HepG2 (cell line): ENCODE results near the gene ADIRF. TPM values are rescaled to one million over a fixed set of nuclear protein-coding genes. Genes with fewer than 3 reads are reported as not detected.
A peak's percentile ranks its signal among the peaks of the same experiment; 100 is the strongest.

ENCODE experiments used
- ATAC-seq: fragments of 200-7000 bp; cut with Tn5 transposase; 3 replicates; pipeline ENCODE4 v1.9.1; 2020; ENCODE audit warnings: mild to moderate bottlenecking, moderate library complexity
- BruUV-seq: library from RNA; stranded (reverse); fragments of 400-500 nt; replicated peaks from 2 replicates; lab custom pipeline; 2021; lab: Mats Ljungman, UMichigan
- CTCF ChIA-PET: fragments of 300-600 bp; formaldehyde crosslinking; extraction: SDS; loops from one replicate; lab custom pipeline; 2021; ENCODE audit warnings: low total read pairs, inconsistent platforms, low intra/inter-chr PET ratio; lab: Yijun Ruan, JAX
- POLR2A ChIA-PET: fragments of 350-600 bp; sonication (Branson Sonifier 250); formaldehyde crosslinking; loops from one replicate; lab custom pipeline; 2020; ENCODE audit warnings: antibody characterized with exemption, inconsistent platforms; lab: Yijun Ruan, JAX
- DNase-seq: peaks from one replicate; pipeline ENCODE4 v3.0.0-alpha.2; 2015; ENCODE audit warnings: low spot score
- FAIRE-seq: peaks from 3 replicates; lab custom pipeline; 2011; peaks lifted over from hg19 to GRCh38; lab: Jason Lieb, UNC
- H2AFZ ChIP-seq: one replicate; pipeline ENCODE4 v1.6.1; 2011; ENCODE audit warnings: low read length, inconsistent platforms
- H3K27ac ChIP-seq: fragments of 300-600 bp; 3 replicates; pipeline ENCODE4 v1.8.0; 2011; ENCODE audit warnings: mixed run types, mild to moderate bottlenecking, mixed read lengths, low read length, inconsistent platforms; ENCODE audit not compliant: insufficient read depth; ENCODE audit errors: extremely low read length
- H3K27me3 ChIP-seq, 2 experiments: fragments of 200-600 bp in 1 of 2; 2 replicates in 1 of 2; 3 replicates in 1 of 2; pipeline versions ENCODE4 v1.6.0 to v1.8.0; 2011; ENCODE audit warnings: low read length in 2 of 2, mild to moderate bottlenecking in 2 of 2, moderate library complexity in 2 of 2, inconsistent platforms in 1 of 2; ENCODE audit not compliant: insufficient read depth in 2 of 2, control insufficient read depth in 1 of 2
- H3K36me3 ChIP-seq, 2 experiments: fragments of 200-600 bp in 1 of 2; replicated peaks in 1 of 2; 2 replicates in 1 of 2; 3 replicates in 1 of 2; pipeline versions ENCODE4 v1.5.1 to v1.8.0; 2011; ENCODE audit warnings: low read length in 2 of 2, inconsistent platforms in 1 of 2; ENCODE audit not compliant: insufficient read depth in 2 of 2, control insufficient read depth in 1 of 2
- H3K4me1 ChIP-seq: 2 replicates; pipeline ENCODE4 v1.5.1; 2012; ENCODE audit warnings: low read length, inconsistent platforms; ENCODE audit not compliant: insufficient read depth
- H3K4me2 ChIP-seq: 2 replicates; pipeline ENCODE4 v1.6.0; 2011; ENCODE audit warnings: low read depth, low read length, inconsistent platforms
- H3K4me3 ChIP-seq, 3 experiments: fragments of 200-600 bp in 1 of 3; sonication (generic), shearing (Covaris generic) in 1 of 3; replicated peaks in 1 of 3; 2 replicates each; pipeline ENCODE4 v1.5.1; 2011 to 2016; ENCODE audit warnings: low read length in 3 of 3, inconsistent platforms in 2 of 3, low read depth in 2 of 3, mild to moderate bottlenecking in 2 of 3, control low read depth in 1 of 3, mixed read lengths in 1 of 3; ENCODE audit not compliant: insufficient read depth in 1 of 3
- H3K79me2 ChIP-seq: one replicate; pipeline ENCODE4 v1.6.1; 2011; ENCODE audit warnings: low read length, inconsistent platforms; ENCODE audit not compliant: insufficient read depth
- H3K9ac ChIP-seq: 2 replicates; pipeline ENCODE4 v1.6.0; 2011; ENCODE audit warnings: mild to moderate bottlenecking, low read depth, low read length, inconsistent platforms; ENCODE audit not compliant: insufficient read depth
- H3K9me3 ChIP-seq: 2 replicates; pipeline ENCODE4 v1.5.1; 2012; ENCODE audit warnings: mild to moderate bottlenecking, low read length
- H4K20me1 ChIP-seq: 2 replicates; pipeline ENCODE4 v1.6.0; 2011; ENCODE audit warnings: inconsistent platforms, mild to moderate bottlenecking, low read length, moderate library complexity; ENCODE audit not compliant: insufficient read depth
- CEBPB ChIP-seq: IDR thresholded peaks from 2 replicates; pipeline ENCODE4 v1.6.1; 2011; ENCODE audit warnings: low read depth, low read length, improper control_type of control experiment, borderline replicate concordance
- DBP ChIP-seq: sonication (generic); formaldehyde crosslinking; IDR thresholded peaks from 2 replicates; pipeline ENCODE4 v1.4.0; 2020; ENCODE audit warnings: missing genetic modification reagents; ENCODE audit errors: not compliant biosample characterization
- FOSL2 ChIP-seq: sonication (generic); formaldehyde crosslinking; IDR thresholded peaks from 2 replicates; pipeline ENCODE4 v1.4.0; 2020; ENCODE audit warnings: missing genetic modification reagents
- HES4 ChIP-seq: sonication (generic); formaldehyde crosslinking; IDR thresholded peaks from 2 replicates; pipeline ENCODE4 v1.9.0; 2021; ENCODE audit warnings: mild to moderate bottlenecking, missing genetic modification reagents, borderline replicate concordance
- HNRNPLL ChIP-seq: fragments of 200-400 bp; formaldehyde crosslinking; IDR thresholded peaks from 2 replicates; pipeline ENCODE4 v1.6.1; 2017; ENCODE audit warnings: mild to moderate bottlenecking, low read depth, low read length; ENCODE audit not compliant: poor library complexity, severe bottlenecking
- PATZ1 ChIP-seq: sonication (generic); formaldehyde crosslinking; IDR thresholded peaks from 2 replicates; pipeline ENCODE4 v1.4.0; 2020; ENCODE audit warnings: missing genetic modification reagents
- RBM39 ChIP-seq: fragments of 200-400 bp; formaldehyde crosslinking; IDR thresholded peaks from one replicate; pipeline ENCODE4 v1.6.1; 2018; ENCODE audit warnings: antibody characterized with exemption, mild to moderate bottlenecking, low read depth, low read length; ENCODE audit not compliant: poor library complexity, severe bottlenecking
- SSRP1 ChIP-seq: IDR thresholded peaks from 2 replicates; pipeline ENCODE4 v1.6.1; 2016; ENCODE audit warnings: control low read depth
- TBP ChIP-seq: sonication (generic); formaldehyde crosslinking; IDR thresholded peaks from 2 replicates; pipeline ENCODE4 v1.5.0; 2020; ENCODE audit warnings: missing genetic modification reagents
- TOPORS ChIP-seq: sonication (generic); formaldehyde crosslinking; IDR thresholded peaks from 2 replicates; pipeline ENCODE4 v1.8.0; 2023; ENCODE audit warnings: mild to moderate bottlenecking, missing genetic modification reagents
- ZGPAT ChIP-seq: IDR thresholded peaks from 2 replicates; pipeline ENCODE4 v1.6.1; 2016; ENCODE audit warnings: mild to moderate bottlenecking
- ZNF121 ChIP-seq: sonication (generic); formaldehyde crosslinking; IDR thresholded peaks from 2 replicates; pipeline ENCODE4 v1.5.0; 2020; ENCODE audit warnings: mild to moderate bottlenecking, missing genetic modification reagents
- ZNF225 ChIP-seq: sonication (generic); formaldehyde crosslinking; IDR thresholded peaks from 2 replicates; pipeline ENCODE4 v1.4.0; 2020; ENCODE audit warnings: mild to moderate bottlenecking, missing genetic modification reagents
- ZNF484 ChIP-seq: sonication (generic); formaldehyde crosslinking; IDR thresholded peaks from 2 replicates; pipeline ENCODE4 v1.5.1; 2020; ENCODE audit warnings: mild to moderate bottlenecking, low read depth, missing genetic modification reagents, borderline replicate concordance
- WGBS: methylation state at CpG from one replicate; pipeline ENCODE4 v1.1.6; 2017; ENCODE audit warnings: low lambda C conversion rate; 5-methylcytosine and 5-hydroxymethylcytosine counted together
- in situ Hi-C: cut with HindIII; loops from 2 replicates; pipeline ENCODE4 v1.10.0; 2017; ENCODE audit warnings: low pct_unique_long_range_greater_than_20kb; ENCODE audit not compliant: extremely low pct_ligation_motif_present
- intact Hi-C: fragments of 100-400 bp; cut with micrococcal nuclease; formaldehyde crosslinking; loops from one replicate; pipeline ENCODE4 v1.10.0; 2022; ENCODE audit not compliant: unreplicated experiment
- polyA plus RNA-seq, 8 experiments: library from polyadenylated mRNA; depleted of rRNA in 3 of 8; stranded (reverse) in 7 of 8; unstranded in 1 of 8; fragments of >200 nt; fragmentation: Illumina TruSeq in 4 of 8; extraction: Trizol in 4 of 8; gene quantifications; 2 replicates each; pipeline versions ENCODE4 v1.2.1 to v1.2.3, GENCODE V29; 2011 to 2016; ENCODE audit warnings: low read depth in 4 of 8, missing spikeins in 1 of 8, mixed read lengths in 1 of 8; ENCODE audit not compliant: insufficient read depth in 1 of 8
- total RNA-seq, 5 experiments: library from RNA; depleted of rRNA; stranded (reverse); fragments of >200 nt; fragmentation: Illumina TruSeq; extraction: Trizol; gene quantifications; 2 replicates each; pipeline ENCODE4 v1.2.3, GENCODE V29; 2016; ENCODE audit warnings: low read depth in 1 of 5

The ADIRF gene
- total and polyA plus RNA-seq, 2 of the 13 experiments (the other 11 are each of a cell fraction or from before 2014, with no cell fraction given) = 0.13 to 0.40 TPM

GRCh38 chr10:86958901-86959736 lies 9.2 kb upstream of the ADIRF start (continued):
- TF ChIP-seq PATZ1 (CRISPR knock-in tag) = peak; percentile 38
- no peak for TF ChIP-seq TOPORS (CRISPR knock-in tag)
- TF ChIP-seq ZNF225 (CRISPR knock-in tag) = no peak
- TF ChIP-seq TBP (CRISPR knock-in tag) = no peak
- TF ChIP-seq ZGPAT = no peak
- TF ChIP-seq CEBPB = no peak

GRCh38 chr10:86959737-86960002 lies 8.6 kb upstream of the ADIRF start:
- Histone ChIP-seq H3K9me3 (no peaks in the 10 kb centered on the region), H3K36me3 (no peaks in the 10 kb centered on the region), H3K4me3 (peak overlapping the region in 2 of 3 experiments; percentile 15 to 66; a peak in 2 of 6 replicates), H3K4me1 (peaks cover 49% of the 10 kb centered on the region), H3K27ac (no peak overlapping the region), H3K27me3 (peaks cover 11 to 73% of the 10 kb centered on the region in 2 experiments), H3K4me2 (peak overlapping the region; percentile 73), H2AFZ (no peak overlapping the region), H4K20me1 (no peaks in the 10 kb centered on the region), H3K79me2 (no peaks in the 10 kb centered on the region), H3K9ac (no peak overlapping the region)
- FAIRE-seq (no peak), DNase-seq (no peak), ATAC-seq (no peak)
- WGBS = 0% methylated on average over 1 of the region's 2 CpGs
- CTCF ChIA-PET = interaction anchor here (1.4 to 1.8 kb wide), 2 partner anchors 20 to 271 kb away, joined by 4 to 20 read pairs; no protein-coding TSS in a partner anchor
- POLR2A ChIA-PET = interaction anchor here (0.9 kb wide), 1 partner anchor 204 kb away, joined by 3 read pairs; the partner anchor contains the start of gene BMPR1A
- no TSS peak for BruUV-seq
- TF ChIP-seq ZNF484 (CRISPR knock-in tag) = no peak
- TF ChIP-seq FOSL2 (CRISPR knock-in tag) = no peak
- no peak for TF ChIP-seq HNRNPLL
- TF ChIP-seq HES4 (CRISPR knock-in tag) = no peak
- no peak for TF ChIP-seq DBP
- no peak for TF ChIP-seq ZNF121 (CRISPR knock-in tag)
- TF ChIP-seq SSRP1 (CRISPR knock-in tag) = no peak
- peak; percentile 10 for TF ChIP-seq RBM39
- in situ Hi-C loops (no loop called here), intact Hi-C loops (loop anchor here (1.0 kb wide), 1 partner anchor 14 kb away; no protein-coding TSS in a partner anchor)
